ENCODE measurements around the gene BCAP29. TPM values are rescaled to one million over a fixed set of nuclear protein-coding genes. Genes with fewer than 3 reads are reported as not detected.

BCAP29 gene
- total and polyA plus RNA-seq, 2 donors (not counting 3 experiments of a cell fraction or from before 2014, with no cell fraction given), result 122 to 162 TPM

DNA sequence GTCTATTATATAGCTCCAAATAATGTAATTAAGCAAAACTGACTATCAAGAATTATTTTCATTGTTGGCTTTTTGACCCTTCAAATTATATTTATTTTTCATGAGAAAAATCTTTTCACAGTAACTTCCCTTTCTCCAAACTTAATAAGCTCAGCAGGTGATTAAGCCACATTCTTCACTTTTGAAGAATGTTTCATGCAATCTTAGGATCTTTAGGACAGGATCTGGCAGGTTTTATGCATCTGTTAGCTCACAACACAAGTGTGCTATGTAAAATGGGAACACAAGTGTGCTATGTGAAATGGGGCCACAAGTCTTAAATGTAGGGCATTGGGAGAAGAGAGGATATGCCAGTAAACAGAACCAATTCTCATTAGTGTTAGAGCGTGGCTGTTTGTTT, 26.3 kb downstream of the BCAP29 start:
- Histone ChIP-seq H3K9ac (replicated peaks; ENCODE audit: extremely low read depth, insufficient read depth, low read length) (no peak overlapping the region), H3K36me3 (ENCODE audit: control insufficient read depth in 2 of 2, extremely low read depth in 1 of 2, insufficient read depth in 2 of 2, low read length in 2 of 2) (peaks cover 2 to 23% of the 10 kb centered on the region in 2 experiments), H3K9me1 (replicated peaks; ENCODE audit: control insufficient read depth, extremely low read depth, insufficient read depth, low read length) (no peaks in the 10 kb centered on the region), H4K20me1 (replicated peaks; ENCODE audit: control insufficient read depth, extremely low read depth, insufficient read depth, low read length) (no peaks in the 10 kb centered on the region), H3K9me3 (replicated peaks; ENCODE audit: control insufficient read depth, insufficient read depth, low read length) (no peaks in the 10 kb centered on the region), H3K79me2 (ENCODE audit: control insufficient read depth, insufficient read depth, low read length) (peaks cover 2% of the 10 kb centered on the region), H3K4me1 (ENCODE audit: control insufficient read depth, extremely low read depth, insufficient read depth, low read length) (peaks cover 17% of the 10 kb centered on the region), H3K27ac (ENCODE audit: insufficient read depth, low read depth, low read length) (no peak overlapping the region), H3K4me3 (replicated peaks in 1 of 3; ENCODE audit: insufficient read depth in 1 of 3, low read depth in 1 of 3, low read length in 3 of 3) (no peak overlapping the region), H3K4me2 (ENCODE audit: insufficient read depth, low read length) (no peak overlapping the region), H3K27me3 (ENCODE audit: control insufficient read depth in 2 of 2, insufficient read depth in 2 of 2, low read length in 2 of 2) (no peaks in the 10 kb centered on the region), H2AFZ (ENCODE audit: low read depth, low read length) (no peak overlapping the region)
- DNase-seq (ENCODE audit: low read depth, low spot score) (no peak), FAIRE-seq (no peak)
- dilution Hi-C loops (cut with MboI; ENCODE audit: extremely low pct_ligation_motif_present, low sequenced_read_pairs) (no loop called here), intact Hi-C loops (cut with micrococcal nuclease) (no loop called here)
- POLR2A ChIA-PET, result no interaction called here
- CTCF ChIA-PET, result interaction anchor here (1.3 kb wide), 1 partner anchor 11 kb away, joined by 5 read pairs; no protein-coding TSS in a partner anchor
- TF ChIP-seq, protein P1, sequence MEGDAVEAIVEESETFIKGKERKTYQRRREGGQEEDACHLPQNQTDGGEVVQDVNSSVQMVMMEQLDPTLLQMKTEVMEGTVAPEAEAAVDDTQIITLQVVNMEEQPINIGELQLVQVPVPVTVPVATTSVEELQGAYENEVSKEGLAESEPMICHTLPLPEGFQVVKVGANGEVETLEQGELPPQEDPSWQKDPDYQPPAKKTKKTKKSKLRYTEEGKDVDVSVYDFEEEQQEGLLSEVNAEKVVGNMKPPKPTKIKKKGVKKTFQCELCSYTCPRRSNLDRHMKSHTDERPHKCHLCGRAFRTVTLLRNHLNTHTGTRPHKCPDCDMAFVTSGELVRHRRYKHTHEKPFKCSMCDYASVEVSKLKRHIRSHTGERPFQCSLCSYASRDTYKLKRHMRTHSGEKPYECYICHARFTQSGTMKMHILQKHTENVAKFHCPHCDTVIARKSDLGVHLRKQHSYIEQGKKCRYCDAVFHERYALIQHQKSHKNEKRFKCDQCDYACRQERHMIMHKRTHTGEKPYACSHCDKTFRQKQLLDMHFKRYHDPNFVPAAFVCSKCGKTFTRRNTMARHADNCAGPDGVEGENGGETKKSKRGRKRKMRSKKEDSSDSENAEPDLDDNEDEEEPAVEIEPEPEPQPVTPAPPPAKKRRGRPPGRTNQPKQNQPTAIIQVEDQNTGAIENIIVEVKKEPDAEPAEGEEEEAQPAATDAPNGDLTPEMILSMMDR (IDR thresholded peaks at IDR 0.05; ENCODE audit: extremely low read depth in 1 of 2, insufficient read depth in 1 of 2, low read depth in 1 of 2, low read length in 2 of 2), result no peak
- TF ChIP-seq POLR2AphosphoS5 (IDR thresholded peaks at IDR 0.05; ENCODE audit: insufficient read depth, low read depth, low read length) (no peak), GATA2 (IDR thresholded peaks at IDR 0.05; ENCODE audit: insufficient read depth, insufficient read length, low read depth, low read length) (no peak), EZH2 (IDR thresholded peaks at IDR 0.05; ENCODE audit: borderline replicate concordance, low read depth, low read length, severe bottlenecking) (no peak), MAX (IDR thresholded peaks at IDR 0.05; ENCODE audit: insufficient read depth, insufficient read length) (no peak), POLR2A (IDR thresholded peaks at IDR 0.05; ENCODE audit: low read depth, low read length) (no peak), MYC (IDR thresholded peaks at IDR 0.05; ENCODE audit: low read depth, low read length) (no peak), FOS (IDR thresholded peaks at IDR 0.05; ENCODE audit: borderline replicate concordance, insufficient read depth, low read length) (no peak), JUN (IDR thresholded peaks at IDR 0.05; ENCODE audit: borderline replicate concordance, insufficient read depth, insufficient read length, low read depth) (no peak)
- BruUV-seq (replicated peaks), result no TSS peak

Data from endothelial cell of umbilical vein (primary cell).